Stimulated activated effector memory CD8-positive, alpha-beta T cell treated with anti-CD3 and anti-CD28 coated beads, Interleukin-12 subunit alpha, Interleukin-12 subunit beta, amount 100 ng/mL, for 72 hours (primary cell): Measurements from ENCODE around the gene DEFB108B.
"Not testable (repeated sequence)": the region's sequence is repeated elsewhere in the genome, so short reads cannot be mapped to it uniquely, and the experiment has no call there.

Experiments
- ATAC-seq: fragments of 150-1000 bp; cut with Tn5 transposase; 2 replicates; pipeline ENCODE4 v1.10.0; 2021
- DNase-seq, 2 donors: peaks; one replicate each; pipeline ENCODE4 v3.0.0; 2021 to 2022; ENCODE audit warnings: low spot score in 2 of 2
- H3K27ac Mint-ChIP-seq: one replicate; pipeline ENCODE4 v1.8.0; 2022; ENCODE audit warnings: mild to moderate bottlenecking, mixed read lengths
- H3K36me3 Mint-ChIP-seq: one replicate; pipeline ENCODE4 v1.8.0; 2022; ENCODE audit warnings: mild to moderate bottlenecking, mixed read lengths
- H3K4me1 Mint-ChIP-seq: one replicate; pipeline ENCODE4 v1.8.0; 2022; ENCODE audit warnings: mixed read lengths
- H3K4me3 Mint-ChIP-seq: one replicate; pipeline ENCODE4 v1.8.0; 2022; ENCODE audit warnings: mild to moderate bottlenecking, mixed read lengths
- H3K9me3 Mint-ChIP-seq: one replicate; pipeline ENCODE4 v1.8.0; 2022; ENCODE audit warnings: mixed read lengths

DEFB108B gene, protein sequence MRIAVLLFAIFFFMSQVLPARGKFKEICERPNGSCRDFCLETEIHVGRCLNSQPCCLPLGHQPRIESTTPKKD

DNA sequence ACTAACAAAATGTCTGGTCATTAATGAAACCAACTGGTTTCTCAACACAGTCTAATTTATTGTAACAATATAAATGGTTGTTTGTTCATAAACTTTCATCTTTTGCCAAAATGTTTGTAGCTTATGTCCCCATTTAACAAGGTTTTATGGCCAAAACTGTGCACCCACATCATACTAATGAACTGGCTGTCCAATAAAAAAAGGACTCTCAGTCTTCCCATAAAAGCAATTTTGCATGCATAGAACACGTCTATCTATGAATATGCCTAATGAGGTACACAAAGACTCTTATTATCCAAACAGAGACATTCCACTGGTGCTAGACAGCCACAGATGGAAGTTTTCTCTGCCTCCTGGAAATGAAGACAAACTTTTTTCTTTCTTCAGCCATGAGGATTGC is at the start of gene DEFB108B:
Gene DEFB108B (plus strand): TSS at position 390 of the 400 bp plus-strand sequence. CDS start 0 bp downstream, at position 390.
- not testable (repeated sequence) for H3K9me3 Mint-ChIP-seq, H3K4me1 Mint-ChIP-seq, H3K4me3 Mint-ChIP-seq, ATAC-seq, DNase-seq, H3K27ac Mint-ChIP-seq, H3K36me3 Mint-ChIP-seq

DNA sequence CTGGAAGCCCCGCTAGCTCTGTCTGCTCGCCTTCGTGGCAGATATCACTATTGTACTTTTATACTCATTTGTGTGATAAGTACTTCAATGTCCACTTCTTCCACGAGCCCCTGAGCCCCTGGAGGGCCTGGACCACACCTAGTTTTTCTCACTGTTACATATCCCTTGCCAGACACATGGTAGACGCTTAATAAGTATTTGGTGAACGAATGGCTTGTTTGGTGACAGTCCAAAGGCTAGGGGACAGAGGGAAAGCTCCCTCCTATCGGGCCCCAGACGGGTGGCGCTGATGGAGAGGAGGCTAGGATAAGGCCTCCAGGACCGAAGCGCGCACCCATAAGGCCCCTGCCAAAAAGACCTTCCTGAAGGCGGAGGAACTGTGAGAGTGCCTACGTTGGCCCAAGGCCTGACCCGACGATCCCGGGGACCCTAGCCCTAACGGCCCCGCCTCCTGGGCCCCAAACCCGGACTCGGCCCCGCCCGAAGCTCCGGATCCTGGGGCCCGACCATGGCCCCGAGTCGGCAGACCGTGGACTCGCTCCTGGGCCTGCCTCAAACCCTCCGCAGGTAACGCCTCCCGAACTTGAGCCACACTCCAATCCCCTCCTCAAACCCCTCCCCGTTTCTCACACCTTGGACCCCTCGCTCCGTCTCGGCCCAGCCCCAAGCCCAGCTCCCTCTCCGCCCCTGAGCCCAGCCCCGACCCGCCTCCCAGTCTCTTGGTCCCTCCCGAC is 46.7 kb upstream of the DEFB108B start:
- H3K9me3 Mint-ChIP-seq, DNase-seq: not testable (repeated sequence)
- H3K27ac Mint-ChIP-seq = peak overlapping the region; percentile 94
- H3K4me3 Mint-ChIP-seq = peak overlapping the region; percentile 85
- peak; percentile 53 for ATAC-seq
- peaks cover 21% of the 10 kb centered on the region for H3K36me3 Mint-ChIP-seq
- H3K4me1 Mint-ChIP-seq = peaks cover 25% of the 10 kb centered on the region

DNA sequence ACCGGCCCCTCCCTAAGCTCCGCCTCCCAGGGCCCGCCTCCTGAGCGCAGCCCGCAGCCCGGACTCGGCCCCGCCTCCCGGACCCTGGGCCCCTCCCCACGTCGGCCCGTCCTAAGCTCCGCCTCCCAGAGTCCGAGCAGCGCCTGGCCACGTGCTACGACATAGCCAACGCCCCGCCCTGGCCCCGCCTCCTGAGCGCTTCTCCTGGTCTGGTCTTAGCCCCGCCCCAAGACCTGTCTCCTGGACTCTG is 46.2 kb upstream of the DEFB108B start:
- peaks cover 25% of the 10 kb centered on the region for H3K4me1 Mint-ChIP-seq

DNA sequence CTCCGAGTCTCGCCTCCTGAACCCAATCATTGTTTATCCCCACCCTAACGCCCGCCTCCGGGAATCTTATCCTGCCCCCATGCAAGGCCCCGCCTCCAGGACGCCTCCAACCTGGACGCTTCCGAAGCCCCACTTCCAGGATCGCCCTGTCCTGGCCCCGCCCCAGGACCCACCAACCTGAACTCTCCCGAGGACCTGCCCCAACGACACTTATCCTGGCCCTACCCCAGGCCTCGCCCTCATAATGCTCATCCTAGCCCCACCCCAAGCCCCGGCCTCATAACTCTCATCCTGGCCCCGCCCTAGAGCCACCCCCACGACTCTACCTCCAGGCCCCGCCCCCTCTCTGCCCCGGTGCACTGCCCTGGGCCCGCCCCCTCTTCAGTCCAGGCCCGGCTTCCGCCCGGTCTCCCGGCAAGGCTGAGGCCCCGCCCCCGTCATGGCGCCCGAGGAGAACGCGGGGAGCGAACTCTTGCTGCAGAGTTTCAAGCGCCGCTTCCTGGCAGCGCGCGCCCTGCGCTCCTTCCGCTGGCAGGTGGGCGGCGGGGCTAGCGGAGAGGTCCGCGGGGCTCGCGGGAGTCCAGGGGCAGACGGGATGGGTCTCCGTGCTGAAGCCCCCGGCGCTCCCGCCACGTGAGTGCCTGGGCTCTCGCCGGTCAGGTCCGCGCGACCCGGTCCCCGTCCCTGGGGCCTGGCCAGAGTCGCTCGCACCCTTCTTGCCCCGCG is 45.7 kb upstream of the DEFB108B start:
- DNase-seq (peak; percentile 85 to 92), ATAC-seq (peak; percentile 96)
- Mint-ChIP-seq H3K4me1 (peaks cover 25% of the 10 kb centered on the region), H3K4me3 (peak overlapping the region; percentile 85), H3K27ac (peak overlapping the region; percentile 94), H3K36me3 (peaks cover 28% of the 10 kb centered on the region), H3K9me3 (no peaks in the 10 kb centered on the region)

More for the DNA sequence above, 46.2 kb upstream of the DEFB108B start:
- peak; percentile 92 for ATAC-seq
- peak overlapping the region; percentile 94 for H3K27ac Mint-ChIP-seq
- H3K4me3 Mint-ChIP-seq = peak overlapping the region; percentile 85
- H3K36me3 Mint-ChIP-seq = peaks cover 23% of the 10 kb centered on the region
- peak; percentile 93 to 98 for DNase-seq
- H3K9me3 Mint-ChIP-seq = not testable (repeated sequence)

DNA sequence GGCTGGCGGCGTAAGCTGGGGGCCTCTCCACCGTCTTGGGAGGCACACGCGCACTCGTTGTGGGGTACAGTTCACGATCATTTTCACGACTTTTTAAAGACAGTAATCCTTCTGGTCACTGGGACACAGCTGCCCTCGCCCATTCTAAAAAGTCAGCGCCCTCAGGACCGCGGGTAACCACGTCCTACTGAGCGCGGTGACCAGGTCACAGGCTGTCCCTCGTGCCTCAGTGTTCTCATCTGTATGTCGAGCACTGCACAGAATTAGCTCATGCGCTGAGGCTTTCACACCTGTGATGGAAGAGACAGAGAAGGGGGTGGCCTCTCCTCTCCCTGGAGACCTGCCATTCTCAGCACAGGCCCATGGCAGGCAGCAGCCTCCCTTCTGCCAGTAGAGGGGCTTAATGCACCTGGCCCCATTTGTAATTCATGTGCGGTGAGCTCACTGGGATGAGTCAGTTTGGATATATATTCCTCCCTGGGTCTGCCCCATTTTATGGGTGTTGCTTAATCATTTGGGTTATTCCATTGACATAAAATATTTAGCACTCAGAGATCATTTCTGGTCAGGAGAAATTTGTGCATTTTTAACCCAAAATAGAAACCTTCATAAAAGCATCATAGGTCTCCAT is 45.1 kb upstream of the DEFB108B start:
- not testable (repeated sequence) for H3K9me3 Mint-ChIP-seq, ATAC-seq, DNase-seq
- Mint-ChIP-seq H3K27ac (peak overlapping the region; percentile 94), H3K4me1 (peaks cover 29% of the 10 kb centered on the region), H3K4me3 (peak overlapping the region; percentile 85), H3K36me3 (peaks cover 35% of the 10 kb centered on the region)

DNA sequence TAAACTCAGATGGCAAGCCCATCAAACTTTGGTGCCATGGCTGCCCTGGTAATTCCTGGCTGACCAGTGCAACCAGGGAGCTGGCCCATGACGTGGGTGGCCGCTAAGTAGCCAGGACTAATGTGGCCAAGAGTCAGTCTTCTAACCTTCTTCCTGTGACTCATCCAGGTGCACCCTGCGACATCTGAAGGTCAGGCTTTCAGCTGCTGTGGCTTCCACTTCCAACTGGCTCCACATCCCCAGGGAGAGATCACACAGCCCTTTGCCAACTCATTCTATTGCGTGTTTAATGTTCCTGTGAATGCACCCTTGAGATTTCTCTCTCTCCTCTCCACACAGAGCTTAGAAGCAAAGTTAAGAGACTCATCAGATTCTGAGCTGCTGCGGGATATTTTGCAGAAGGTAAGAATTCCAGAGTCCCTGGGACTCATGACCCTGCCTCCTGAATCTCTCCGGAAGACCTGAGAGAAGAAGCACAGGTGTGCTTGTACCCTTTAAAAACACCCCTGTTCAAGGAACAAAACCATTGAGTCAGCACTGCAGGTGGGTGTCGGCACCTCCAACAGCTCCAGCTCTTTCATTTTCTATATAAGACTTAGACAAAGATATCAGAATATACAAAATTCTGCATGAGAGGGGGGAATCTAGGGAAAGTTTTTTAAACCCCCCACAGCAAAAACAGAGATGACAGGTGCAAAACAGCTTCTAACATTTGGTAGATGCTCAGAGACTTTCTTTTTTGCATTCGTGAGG is 43.4 kb upstream of the DEFB108B start:
- DNase-seq = not testable (repeated sequence)

DNA sequence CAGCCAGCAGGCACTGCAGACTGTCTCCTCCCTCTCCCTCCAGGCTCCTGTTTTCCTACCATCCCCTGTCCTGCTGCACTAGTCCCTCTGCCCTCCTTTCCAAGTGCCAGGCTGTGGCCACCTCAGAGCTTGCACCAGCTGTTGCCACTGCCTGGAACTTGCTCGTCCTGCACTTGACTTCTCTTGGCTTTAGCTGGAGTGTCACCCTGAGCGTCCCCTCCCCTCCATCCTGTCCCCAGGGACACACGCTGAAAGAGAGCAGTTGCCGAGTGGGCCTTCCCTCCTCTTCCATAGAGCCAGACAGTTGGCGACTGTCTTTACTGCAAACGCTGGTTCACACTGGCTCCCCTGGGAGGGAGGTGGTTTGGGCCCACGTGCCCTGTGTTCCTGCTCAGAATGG is 41.9 kb upstream of the DEFB108B start:
- H3K9me3 Mint-ChIP-seq, ATAC-seq, H3K4me3 Mint-ChIP-seq, H3K27ac Mint-ChIP-seq, DNase-seq: not testable (repeated sequence)
- H3K36me3 Mint-ChIP-seq = peaks cover 35% of the 10 kb centered on the region
- H3K4me1 Mint-ChIP-seq = peaks cover 27% of the 10 kb centered on the region

More for the DNA sequence above, 43.4 kb upstream of the DEFB108B start:
- ATAC-seq, H3K9me3 Mint-ChIP-seq, H3K27ac Mint-ChIP-seq: not testable (repeated sequence)
- peaks cover 31% of the 10 kb centered on the region for H3K4me1 Mint-ChIP-seq
- peaks cover 35% of the 10 kb centered on the region for H3K36me3 Mint-ChIP-seq
- peak overlapping the region; percentile 85 for H3K4me3 Mint-ChIP-seq

DNA sequence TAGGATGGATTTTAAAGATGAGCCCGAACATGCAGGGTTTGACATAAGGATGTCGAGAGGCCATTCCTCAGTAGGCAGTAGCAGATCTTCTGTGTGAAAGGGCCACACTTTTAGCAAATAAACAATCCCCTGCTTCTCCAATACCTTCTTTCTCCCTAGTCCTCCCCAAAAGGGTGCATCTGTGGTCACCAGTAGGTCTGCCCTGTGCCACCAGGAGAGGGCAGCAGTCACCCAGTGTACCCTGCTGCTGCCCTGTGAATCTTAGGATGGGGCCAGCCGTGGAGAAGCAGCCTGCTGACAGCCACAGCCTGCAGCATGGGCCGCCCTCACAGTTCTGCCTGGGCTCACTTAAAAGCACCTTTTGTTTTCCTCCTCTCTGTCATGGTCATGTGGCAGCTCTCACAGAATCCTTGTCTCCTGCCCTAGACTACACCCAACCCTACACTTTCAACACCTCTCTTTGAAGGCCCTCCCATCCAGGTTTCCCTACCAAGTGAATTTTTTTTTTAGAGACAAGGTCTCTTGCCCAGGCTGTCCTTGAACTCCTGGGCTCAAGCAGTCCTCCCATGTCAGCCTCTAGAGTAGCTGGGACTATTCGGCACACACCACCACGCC is 40.3 kb upstream of the DEFB108B start:
- H3K4me3 Mint-ChIP-seq, ATAC-seq, H3K9me3 Mint-ChIP-seq, H3K27ac Mint-ChIP-seq: not testable (repeated sequence)
- Mint-ChIP-seq H3K36me3 (peaks cover 28% of the 10 kb centered on the region), H3K4me1 (peaks cover 22% of the 10 kb centered on the region)
- DNase-seq = peak; percentile 25 to 60

DNA sequence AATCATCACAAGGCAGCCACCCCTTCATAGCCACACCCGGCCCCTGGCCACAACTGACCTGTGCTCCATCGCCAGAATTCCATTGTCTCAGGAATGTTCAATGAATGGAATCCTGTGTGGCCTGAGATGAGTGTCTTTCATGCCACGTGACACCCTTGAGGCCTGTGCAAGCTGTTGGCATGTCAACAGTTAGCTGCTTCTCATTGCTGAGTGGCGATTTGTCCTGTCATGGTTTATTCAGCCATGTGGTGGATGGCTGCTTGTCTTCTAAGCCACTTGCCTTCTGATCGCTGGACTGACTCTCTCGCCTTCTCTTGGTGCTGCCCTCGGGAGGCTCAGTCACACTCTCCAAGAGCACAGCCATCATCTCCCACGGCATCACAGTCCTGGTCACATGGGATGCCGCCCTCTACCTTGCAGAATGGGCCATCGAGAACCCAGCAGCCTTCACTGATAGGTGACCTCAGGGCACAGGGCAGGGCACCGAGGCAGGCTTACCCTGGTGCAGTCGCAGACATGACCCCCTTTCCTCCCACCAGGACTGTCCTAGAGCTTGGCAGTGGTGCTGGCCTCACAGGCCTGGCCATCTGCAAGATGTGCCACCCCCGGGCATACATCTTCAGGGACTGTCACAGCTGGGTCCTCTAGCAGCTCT is 38.5 kb upstream of the DEFB108B start:
- not testable (repeated sequence) for DNase-seq, H3K4me3 Mint-ChIP-seq

DNA sequence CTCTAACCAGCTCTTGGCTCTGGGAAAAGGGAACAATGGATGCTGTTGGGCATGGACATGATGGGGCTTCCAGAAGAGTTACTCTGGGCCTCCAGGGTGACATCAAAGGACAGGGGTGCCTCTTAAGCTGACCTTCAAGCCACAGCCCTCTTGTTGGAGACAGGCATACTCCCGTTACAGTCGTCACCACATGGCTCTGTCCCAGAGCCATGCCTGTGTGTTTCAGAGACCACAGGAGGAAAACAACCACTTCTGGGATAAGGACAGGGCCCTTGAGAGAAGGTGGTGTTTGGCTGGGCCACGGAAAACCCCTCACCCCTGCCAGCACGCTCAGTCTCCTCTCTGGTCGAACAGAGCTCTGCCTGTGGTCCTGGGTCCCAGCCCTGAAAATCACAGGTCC is 37.8 kb upstream of the DEFB108B start:
- DNase-seq, H3K27ac Mint-ChIP-seq, ATAC-seq, H3K4me1 Mint-ChIP-seq, H3K4me3 Mint-ChIP-seq, H3K9me3 Mint-ChIP-seq: not testable (repeated sequence)
- H3K36me3 Mint-ChIP-seq = peaks cover 20% of the 10 kb centered on the region

More for the DNA sequence above, 38.5 kb upstream of the DEFB108B start:
- H3K4me1 Mint-ChIP-seq, H3K9me3 Mint-ChIP-seq, ATAC-seq, H3K27ac Mint-ChIP-seq: not testable (repeated sequence)
- H3K36me3 Mint-ChIP-seq = peaks cover 20% of the 10 kb centered on the region

DNA sequence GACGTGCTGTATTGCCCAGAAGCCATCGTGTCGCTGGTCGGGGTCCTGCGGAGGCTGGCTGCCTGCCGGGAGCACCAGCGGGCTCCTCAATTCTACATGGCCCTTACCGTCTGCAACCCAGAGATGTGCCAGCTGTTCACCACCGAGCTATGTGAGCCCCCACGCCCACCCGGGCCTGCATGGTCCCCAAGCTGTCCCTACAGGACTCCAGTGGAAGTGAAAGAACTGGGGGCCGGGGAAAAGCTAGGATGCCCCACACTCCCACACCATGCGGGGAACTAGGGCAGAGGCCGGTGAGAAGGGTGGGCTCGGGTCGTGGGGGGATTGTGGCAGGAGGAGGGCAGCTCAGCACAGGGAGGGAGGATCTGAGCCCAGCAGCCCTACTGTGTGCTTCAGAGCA is 37.0 kb upstream of the DEFB108B start:
- H3K9me3 Mint-ChIP-seq, DNase-seq, H3K4me3 Mint-ChIP-seq, ATAC-seq, H3K27ac Mint-ChIP-seq: not testable (repeated sequence)
- peaks cover 17% of the 10 kb centered on the region for H3K36me3 Mint-ChIP-seq
- H3K4me1 Mint-ChIP-seq = peaks cover 12% of the 10 kb centered on the region

DNA sequence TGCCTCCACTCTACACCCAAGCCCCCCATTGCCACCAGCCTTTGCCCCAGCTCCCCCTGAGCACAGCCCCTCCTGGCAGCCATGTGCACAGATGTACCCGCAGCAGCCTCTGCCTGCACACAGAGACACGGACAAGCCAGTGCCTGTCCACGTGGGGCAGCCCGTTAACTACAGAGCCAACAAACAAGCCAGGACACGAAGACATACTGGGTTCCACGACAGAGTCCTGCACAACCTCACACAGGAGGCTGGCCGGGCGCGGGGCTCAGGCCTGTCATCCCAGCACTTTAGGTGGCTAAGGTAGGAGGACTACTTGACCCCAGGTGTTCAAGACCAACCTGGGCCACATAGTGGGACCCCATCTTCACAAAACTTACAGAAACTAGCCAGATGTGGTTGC is 36.2 kb upstream of the DEFB108B start:
- H3K9me3 Mint-ChIP-seq, DNase-seq, H3K4me3 Mint-ChIP-seq, ATAC-seq, H3K27ac Mint-ChIP-seq: not testable (repeated sequence)
- H3K36me3 Mint-ChIP-seq = peaks cover 11% of the 10 kb centered on the region
- peaks cover 12% of the 10 kb centered on the region for H3K4me1 Mint-ChIP-seq

DNA sequence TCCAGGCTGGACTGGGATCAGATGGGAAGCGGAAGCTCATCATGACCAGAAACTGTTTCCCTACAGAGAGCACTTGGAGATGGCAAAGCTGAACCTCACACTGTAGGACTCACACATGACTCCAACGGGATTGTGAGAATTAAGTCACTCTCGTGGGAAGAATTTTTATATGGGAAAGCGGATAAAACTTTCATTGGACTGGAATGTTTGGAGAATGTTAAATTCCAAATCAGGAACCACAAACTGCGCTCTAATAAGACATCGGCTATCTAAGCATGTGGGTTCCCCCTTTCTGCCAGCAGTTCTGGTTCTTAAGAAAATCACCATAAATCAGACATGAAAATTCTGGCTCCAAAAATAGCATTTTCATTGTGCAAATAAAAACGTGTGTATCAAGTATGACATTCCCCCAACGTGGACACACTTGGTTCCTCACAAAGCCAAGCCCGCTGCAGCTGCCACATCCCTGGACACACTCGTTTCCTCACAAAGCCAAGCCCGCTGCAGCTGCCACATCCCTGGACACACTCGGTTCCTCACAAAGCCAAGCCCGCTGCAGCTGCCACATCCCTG is 33.4 kb upstream of the DEFB108B start:
- not testable (repeated sequence) for H3K9me3 Mint-ChIP-seq, H3K36me3 Mint-ChIP-seq, H3K4me3 Mint-ChIP-seq, DNase-seq, H3K4me1 Mint-ChIP-seq, H3K27ac Mint-ChIP-seq, ATAC-seq
